NCI-H146 treated with DMSO at 0.1 percent for 48 hours (cell line): ENCODE measurements around the gene GREB1.

Source experiments
- DNase-seq: peaks from one replicate; lab custom pipeline; 2025; ENCODE audit not compliant: unreplicated experiment; lab: John Stamatoyannopoulos, UW

Gene GREB1

GRCh38 chr2:11509657-11510360 is 24.0 kb upstream of the GREB1 start:
- no peak for DNase-seq

GRCh38 chr2:11512431-11512830 is 21.4 kb upstream of the GREB1 start:
- DNase-seq = no peak

- DNase-seq = no peak
Measured at GRCh38 chr2:11513319-11513718, 20.5 kb upstream of the GREB1 start.

GRCh38 chr2:11514081-11514730 is 19.6 kb upstream of the GREB1 start:
- no peak for DNase-seq

GRCh38 chr2:11514904-11515303 is 18.9 kb upstream of the GREB1 start:
- no peak for DNase-seq

GRCh38 chr2:11515490-11515981 is 18.3 kb upstream of the GREB1 start:
- DNase-seq = no peak

- no peak for DNase-seq
Measured at GRCh38 chr2:11516984-11517648, 16.7 kb upstream of the GREB1 start.

GRCh38 chr2:11517906-11518305 is 15.9 kb upstream of the GREB1 start:
- DNase-seq = no peak

GRCh38 chr2:11520092-11520693 is 13.7 kb upstream of the GREB1 start:
- DNase-seq = no peak

GRCh38 chr2:11521775-11522174 is 12.1 kb upstream of the GREB1 start:
- DNase-seq = no peak

GRCh38 chr2:11524470-11524869 is 9.4 kb upstream of the GREB1 start:
- DNase-seq = no peak

- no peak for DNase-seq
Measured at GRCh38 chr2:11525762-11526161, 8.1 kb upstream of the GREB1 start.

GRCh38 chr2:11527001-11527400 is 6.8 kb upstream of the GREB1 start:
- DNase-seq = no peak

- DNase-seq = no peak
Measured at GRCh38 chr2:11528228-11528627, 5.6 kb upstream of the GREB1 start.

- peak; percentile 65 for DNase-seq
Measured at GRCh38 chr2:11530864-11531465, 2.9 kb upstream of the GREB1 start.

- no peak for DNase-seq
Measured at GRCh38 chr2:11532416-11533055, 1.3 kb upstream of the GREB1 start.

GRCh38 chr2:11534071-11534745 is 363 bp downstream of the GREB1 start:
- DNase-seq = no peak

GRCh38 chr2:11534746-11535484 is 1.1 kb downstream of the GREB1 start:
- DNase-seq = no peak

- no peak for DNase-seq
Measured at GRCh38 chr2:11535899-11536344, 2.1 kb downstream of the GREB1 start.
